ENCODE results near the gene HBD. TPM values are rescaled to one million over a fixed set of nuclear protein-coding genes. Genes with fewer than 3 reads are reported as not detected.

HBD gene
- total RNA-seq, 1 donor from 2014 or later = 0.75 TPM

DNA sequence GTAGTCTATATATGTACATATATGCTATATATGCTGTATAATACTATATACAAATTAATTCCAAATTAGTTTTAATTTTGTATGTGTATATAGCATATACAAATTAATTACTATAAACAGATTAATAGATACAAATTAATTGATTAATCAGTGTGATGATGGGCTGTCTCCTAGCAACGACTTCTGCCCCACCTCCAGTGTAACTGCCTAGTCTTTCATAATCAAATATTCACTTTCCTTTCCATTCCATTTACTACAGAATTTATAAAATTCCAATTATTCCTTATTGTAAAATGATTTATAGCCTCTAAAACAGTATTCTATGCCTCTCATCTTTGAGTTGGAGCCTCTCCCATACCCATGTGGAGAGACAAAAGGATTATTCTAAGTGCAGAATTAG, 976 bp downstream of the HBD start:
- DNase-seq (ENCODE audit: low spot score) = no peak

DNA sequence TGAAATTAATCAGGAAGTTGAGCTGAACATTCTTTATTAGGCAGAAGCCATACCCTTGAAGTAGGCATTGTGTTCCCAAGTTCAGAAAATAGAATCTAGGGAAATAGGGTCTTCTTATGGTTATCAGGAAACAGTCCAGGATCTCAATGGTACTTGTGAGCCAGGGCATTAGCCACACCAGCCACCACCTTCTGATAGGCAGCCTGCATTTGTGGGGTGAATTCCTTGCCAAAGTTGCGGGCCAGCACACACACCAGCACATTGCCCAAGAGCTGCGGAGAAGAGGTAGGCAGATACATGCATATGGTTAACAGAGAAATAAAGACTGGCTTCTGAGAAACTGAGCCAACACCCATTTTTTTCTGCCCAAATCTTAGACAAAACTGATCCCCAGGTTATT, 1.5 kb downstream of the HBD start:
- DNase-seq (ENCODE audit: low spot score) = no peak

DNA sequence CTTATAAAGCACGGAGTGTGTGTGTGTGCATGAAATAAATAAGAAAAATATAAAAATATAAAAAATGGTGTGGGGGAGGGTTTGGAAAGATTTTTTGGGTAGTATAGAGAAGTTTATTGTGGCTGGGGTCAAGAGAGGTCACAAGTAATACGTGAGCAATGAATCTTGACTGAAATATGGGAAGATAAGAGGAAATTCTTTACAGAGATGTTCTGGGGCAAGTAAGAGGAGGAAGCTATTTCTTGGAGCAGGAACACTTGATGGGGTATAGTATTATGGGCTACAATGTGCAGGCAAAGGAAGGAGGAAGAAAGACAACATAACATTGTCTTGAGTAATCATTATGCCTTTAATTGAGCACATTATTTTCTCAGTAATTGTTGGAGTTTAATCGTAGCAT, 2.1 kb downstream of the HBD start:
- no peak for DNase-seq (ENCODE audit: low spot score)

DNA sequence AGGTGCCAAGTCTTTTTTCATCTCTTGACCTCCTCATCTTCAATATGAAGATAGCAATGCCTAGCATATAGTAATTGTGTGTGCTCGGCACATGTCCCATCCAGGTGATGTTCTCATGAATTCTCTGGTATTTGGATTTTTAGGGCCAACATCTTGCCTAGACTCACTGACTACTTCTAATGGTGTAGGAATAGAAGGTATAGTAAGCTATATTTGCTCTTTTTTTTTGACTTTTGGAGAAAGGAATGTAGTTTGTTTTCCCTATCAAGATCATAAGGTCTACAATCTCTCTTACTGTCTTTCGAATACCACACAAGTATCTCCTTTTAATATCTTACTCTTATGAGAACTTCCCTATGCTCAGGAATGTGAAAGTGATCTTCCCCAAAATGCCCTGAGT, 3.2 kb downstream of the HBD start:
- DNase-seq (ENCODE audit: low spot score) = no peak

DNA sequence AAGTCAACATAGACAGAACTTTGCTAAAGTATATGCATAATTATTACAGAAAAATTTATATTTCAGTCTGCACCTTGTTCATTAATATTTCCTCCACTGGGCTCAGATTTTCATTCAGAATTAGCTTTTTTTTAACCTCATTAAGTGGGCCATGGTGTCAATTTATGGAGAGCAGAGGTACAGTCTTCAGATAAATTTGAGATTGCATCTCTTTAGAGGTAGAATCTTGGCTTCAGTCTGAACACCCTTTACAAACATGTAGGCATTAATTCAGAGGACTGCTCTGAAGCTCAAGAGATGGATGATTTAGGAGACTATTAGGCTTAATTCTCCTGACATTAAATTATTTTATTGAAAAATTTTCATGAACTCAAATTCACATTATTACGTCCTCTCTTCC, 4.0 kb downstream of the HBD start:
- DNase-seq (ENCODE audit: low spot score) = no peak

DNA sequence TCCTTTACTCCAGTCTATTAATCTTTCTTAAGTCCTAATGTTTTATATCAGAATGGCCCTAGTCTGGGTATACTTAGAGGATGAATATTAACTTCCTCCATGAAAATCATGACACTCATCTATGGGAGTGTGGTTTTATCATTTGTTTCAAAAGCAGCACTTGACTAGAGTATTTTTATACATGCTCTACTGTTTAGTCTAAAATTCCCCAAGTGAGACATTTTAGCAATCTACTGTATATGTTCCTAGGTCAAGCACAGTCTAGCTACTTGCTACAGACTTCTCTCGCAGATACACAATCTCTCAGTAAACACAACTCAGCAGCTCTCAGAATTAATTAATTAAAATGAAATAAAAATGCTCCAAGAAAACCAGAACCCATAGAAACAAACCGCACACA, 4.5 kb downstream of the HBD start:
- no peak for DNase-seq (ENCODE audit: low spot score)

DNA sequence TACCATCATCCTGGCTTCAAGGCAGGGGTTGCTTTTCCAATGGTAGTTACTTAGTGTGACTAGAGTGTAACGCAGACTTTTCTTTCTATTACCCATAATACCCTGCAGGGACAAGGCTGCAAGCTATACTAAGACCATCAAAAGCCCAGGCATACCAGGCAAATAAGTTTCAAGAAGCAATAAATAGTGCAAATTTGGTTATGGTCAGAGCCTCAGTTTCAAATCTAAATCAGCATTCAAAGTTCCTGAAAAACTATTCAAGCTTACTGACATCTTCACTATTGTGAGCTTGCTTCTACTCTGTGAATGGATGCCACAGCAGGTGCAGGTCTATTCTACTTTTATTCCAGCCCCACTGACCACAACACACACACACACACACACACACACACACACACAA, 4.9 kb downstream of the HBD start:
- no peak for DNase-seq (ENCODE audit: low spot score)

DNA sequence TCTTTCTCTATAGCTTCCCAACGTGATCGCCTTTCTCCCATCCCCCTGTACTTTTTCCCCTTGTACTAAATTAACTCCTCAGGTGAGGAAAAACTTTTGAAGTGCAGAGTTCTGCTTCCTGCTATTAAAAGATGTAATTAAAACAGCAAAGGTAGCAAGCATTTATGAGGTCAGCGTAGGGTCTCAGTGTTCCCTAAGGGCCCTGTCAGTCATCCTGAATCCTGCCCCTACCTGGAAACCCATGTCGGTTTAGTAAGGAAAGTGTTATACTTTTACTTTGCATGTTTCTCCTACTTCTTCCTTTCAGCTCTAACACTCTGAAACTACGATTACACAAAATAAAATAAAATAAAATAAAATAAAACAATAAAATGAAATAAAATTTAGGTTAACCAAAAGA, 6.2 kb downstream of the HBD start:
- no peak for DNase-seq (ENCODE audit: low spot score)

DNA sequence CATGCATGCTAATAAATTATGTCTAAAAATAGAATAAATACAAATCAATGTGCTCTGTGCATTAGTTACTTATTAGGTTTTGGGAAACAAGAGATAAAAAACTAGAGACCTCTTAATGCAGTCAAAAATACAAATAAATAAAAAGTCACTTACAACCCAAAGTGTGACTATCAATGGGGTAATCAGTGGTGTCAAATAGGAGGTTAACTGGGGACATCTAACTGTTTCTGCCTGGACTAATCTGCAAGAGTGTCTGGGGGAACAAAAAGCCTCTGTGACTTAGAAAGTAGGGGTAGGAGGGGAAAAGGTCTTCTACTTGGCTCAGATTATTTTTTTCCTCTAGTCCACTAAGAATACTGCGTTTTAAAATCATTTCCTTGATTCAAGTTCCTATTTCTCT, 6.6 kb downstream of the HBD start:
- DNase-seq (ENCODE audit: low spot score) = no peak

DNA sequence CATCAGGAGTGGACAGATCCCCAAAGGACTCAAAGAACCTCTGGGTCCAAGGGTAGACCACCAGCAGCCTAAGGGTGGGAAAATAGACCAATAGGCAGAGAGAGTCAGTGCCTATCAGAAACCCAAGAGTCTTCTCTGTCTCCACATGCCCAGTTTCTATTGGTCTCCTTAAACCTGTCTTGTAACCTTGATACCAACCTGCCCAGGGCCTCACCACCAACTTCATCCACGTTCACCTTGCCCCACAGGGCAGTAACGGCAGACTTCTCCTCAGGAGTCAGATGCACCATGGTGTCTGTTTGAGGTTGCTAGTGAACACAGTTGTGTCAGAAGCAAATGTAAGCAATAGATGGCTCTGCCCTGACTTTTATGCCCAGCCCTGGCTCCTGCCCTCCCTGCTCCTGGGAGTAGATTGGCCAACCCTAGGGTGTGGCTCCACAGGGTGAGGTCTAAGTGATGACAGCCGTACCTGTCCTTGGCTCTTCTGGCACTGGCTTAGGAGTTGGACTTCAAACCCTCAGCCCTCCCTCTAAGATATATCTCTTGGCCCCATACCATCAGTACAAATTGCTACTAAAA, 7.5 kb downstream of the HBD start, which contains the start of gene HBB:
Gene HBB, minus strand, starts transcription at position 340 of the 579 bp plus-strand sequence. Its CDS starts 50 bp downstream, at position 290.
- DNase-seq (ENCODE audit: low spot score) = no peak

DNA sequence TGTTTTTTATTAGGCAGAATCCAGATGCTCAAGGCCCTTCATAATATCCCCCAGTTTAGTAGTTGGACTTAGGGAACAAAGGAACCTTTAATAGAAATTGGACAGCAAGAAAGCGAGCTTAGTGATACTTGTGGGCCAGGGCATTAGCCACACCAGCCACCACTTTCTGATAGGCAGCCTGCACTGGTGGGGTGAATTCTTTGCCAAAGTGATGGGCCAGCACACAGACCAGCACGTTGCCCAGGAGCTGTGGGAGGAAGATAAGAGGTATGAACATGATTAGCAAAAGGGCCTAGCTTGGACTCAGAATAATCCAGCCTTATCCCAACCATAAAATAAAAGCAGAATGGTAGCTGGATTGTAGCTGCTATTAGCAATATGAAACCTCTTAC, 8.8 kb downstream of the HBD start:
- no peak for DNase-seq (ENCODE audit: low spot score)

DNA sequence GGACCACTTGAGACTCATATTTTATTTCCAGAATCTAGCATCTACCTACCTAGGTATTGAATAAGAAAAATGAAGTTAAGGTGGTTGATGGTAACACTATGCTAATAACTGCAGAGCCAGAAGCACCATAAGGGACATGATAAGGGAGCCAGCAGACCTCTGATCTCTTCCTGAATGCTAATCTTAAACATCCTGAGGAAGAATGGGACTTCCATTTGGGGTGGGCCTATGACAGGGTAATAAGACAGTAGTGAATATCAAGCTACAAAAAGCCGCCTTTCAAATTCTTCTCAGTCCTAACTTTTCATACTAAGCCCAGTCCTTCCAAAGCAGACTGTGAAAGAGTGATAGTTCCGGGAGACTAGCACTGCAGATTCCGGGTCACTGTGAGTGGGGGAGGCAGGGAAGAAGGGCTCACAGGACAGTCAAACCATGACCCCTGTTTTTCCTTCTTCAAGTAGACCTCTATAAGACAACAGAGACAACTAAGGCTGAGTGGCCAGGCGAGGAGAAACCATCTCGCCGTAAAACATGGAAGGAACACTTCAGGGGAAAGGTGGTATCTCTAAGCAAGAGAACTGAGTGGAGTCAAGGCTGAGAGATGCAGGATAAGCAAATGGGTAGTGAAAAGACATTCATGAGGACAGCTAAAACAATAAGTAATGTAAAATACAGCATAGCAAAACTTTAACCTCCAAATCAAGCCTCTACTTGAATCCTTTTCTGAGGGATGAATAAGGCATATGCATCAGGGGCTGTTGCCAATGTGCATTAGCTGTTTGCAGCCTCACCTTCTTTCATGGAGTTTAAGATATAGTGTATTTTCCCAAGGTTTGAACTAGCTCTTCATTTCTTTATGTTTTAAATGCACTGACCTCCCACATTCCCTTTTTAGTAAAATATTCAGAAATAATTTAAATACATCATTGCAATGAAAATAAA, 9.5 kb downstream of the HBD start:
- no peak for DNase-seq (ENCODE audit: low spot score)

DNA sequence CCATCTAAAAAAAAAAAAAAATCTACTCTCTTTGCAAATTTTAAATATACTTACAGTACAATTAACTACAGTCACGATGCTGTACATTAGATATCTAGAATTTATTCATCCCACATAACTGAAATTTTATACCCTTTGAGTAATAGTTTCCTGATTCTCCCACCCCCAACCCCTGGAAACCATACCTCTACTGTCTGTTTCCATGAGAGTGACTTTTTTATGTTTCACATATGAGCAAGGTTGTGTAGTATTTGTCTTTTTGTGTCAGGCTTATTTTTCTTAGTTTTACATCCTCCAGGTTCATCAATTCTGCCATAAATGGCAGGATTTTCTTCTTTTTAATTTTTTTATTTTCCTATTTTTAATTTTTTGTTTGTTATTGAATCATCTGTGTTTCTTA, 10.6 kb downstream of the HBD start:
- no peak for DNase-seq (ENCODE audit: low spot score)

DNA sequence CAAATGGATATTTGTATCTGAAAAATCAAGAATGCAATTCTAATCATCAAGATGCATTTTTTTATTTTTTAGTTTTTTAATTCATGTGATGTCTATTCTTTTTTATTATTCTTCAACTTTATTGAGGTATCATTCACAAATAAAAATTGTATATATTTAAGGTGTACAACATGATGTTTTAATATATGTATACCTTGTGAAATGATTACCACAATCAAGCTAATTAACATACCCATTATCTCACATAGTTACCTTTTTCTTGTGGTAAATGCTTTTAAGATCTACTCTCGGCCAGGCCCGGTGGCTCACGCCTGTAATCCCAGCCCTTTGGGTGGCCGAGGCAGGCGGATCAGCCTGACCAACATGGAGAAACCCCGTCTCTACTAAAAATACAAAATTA, 11.1 kb downstream of the HBD start:
- no peak for DNase-seq (ENCODE audit: low spot score)

DNA sequence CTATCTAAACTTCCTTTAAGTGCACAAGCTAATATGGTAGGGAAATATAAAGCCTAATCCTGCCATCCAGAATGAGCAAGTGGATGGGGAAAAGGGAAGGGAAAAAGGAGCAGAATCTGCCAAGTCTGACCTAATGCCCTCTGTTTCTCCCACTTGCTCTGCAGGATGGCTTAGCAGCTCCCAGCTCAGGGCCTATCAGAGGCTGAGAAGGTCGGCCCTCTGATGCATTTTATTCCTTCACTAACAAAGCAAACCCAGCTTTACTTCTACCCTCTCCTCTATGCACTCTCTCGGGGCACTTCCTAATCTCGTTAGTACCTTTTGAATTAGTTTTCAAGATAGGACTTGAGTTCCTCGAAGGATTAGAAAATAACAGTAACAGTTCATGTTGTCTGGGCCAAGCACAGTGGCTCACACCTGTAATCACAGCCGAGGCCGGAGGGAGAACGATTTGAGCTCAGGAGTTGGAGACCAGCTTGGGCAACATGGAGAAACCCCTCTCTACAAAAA, 23.9 kb downstream of the HBD start:
- DNase-seq (ENCODE audit: low spot score) = no peak

DNA sequence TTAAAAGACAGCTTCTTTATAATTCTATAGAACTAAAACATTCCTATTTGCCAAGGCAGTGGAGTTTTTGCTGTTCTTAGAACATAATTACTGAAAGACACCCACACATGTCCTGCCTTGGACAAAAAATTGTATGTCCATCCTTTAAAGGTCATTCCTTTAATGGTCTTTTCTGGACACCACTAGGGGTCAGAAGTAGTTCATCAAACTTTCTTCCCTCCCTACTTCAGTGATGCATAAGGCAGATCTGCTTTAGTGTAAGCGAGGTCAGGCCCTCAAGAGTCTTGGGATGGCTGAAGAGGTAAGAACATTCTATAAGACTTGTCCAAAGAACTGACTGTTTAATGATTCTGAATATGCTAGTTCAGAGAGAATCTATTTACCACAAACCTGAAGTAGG, 29.5 kb downstream of the HBD start:
- no peak for DNase-seq (ENCODE audit: low spot score)

DNA sequence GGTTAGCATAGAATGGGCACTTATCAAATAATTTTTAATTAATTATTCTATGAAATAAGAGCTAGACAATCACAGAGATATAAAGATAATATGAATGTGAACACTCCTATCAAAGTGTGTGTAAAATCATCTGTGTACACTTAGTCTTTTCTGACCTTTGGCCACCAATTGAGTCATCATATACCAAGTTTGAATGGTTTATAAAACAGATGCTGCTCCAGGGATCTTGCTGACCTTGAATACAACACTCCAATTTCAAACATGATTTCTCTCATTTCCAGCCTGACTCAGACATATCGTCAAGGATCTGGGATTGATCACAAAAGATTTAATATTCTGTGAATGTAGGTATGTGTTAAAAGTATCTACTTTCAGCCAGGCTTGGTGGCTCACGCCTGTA, 30.9 kb downstream of the HBD start:
- DNase-seq (ENCODE audit: low spot score) = no peak

DNA sequence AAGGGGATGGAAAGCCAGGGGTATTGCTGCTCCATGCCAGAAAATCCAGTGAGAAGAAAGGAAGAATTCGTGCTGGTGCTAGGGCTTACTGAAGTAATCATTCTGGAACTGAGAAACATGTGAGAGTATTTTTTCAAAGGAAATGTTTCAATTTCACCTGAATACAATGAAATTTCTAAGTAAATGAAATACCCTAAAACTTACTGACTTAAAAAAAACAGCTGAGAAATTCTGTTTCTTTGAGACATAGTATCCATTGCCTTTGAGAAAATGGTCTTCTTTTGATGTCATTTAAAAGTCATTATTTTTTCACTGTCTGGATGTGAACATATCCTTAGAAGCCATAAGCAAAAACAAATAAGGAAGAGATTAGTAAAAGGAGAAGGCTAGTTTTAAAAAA, 33.7 kb downstream of the HBD start, which contains the start of gene OR51V1:
Gene OR51V1, minus strand, starts transcription at position 101 of the 400 bp plus-strand sequence. Its CDS starts 0 bp downstream, at position 101.
- no peak for DNase-seq (ENCODE audit: low spot score)

DNA sequence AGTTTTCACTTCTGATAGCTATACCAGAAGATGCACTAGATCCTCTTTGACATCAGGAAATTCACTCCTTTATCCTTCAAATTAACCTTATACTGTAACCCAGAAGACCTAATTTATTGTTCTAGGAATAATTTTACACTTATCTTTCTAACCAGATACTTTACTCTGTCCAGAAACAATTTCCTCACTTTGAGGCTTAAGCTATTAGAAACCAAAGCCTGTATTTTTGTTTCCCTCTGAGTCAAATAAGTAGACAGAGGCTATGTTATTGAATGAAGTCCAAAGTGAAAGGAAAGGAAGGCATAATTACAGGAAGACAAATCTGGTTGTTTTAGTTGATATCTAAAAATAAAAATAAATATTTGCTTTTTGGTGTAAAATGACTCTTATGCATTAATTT, 36.0 kb downstream of the HBD start:
- DNase-seq (ENCODE audit: low spot score) = no peak

DNA sequence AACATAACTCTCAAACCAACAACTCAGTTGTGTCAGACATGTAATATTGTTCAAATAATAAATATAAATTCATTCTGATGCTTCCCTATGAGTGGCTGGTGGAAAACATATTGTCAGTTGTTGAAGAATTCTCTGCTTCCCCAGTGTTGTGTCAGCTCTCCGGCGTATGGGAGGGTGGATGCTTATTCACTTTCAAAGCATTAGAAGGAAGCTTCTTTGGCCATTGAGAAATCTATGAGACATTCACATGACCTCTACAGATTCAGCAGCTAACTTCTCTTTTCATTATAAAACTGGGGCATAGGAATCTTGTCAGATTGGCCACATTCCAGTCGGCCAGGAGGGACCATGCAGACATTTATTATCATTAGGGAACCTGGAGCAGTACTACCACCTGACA, 36.7 kb downstream of the HBD start:
- DNase-seq (ENCODE audit: low spot score) = no peak

DNA sequence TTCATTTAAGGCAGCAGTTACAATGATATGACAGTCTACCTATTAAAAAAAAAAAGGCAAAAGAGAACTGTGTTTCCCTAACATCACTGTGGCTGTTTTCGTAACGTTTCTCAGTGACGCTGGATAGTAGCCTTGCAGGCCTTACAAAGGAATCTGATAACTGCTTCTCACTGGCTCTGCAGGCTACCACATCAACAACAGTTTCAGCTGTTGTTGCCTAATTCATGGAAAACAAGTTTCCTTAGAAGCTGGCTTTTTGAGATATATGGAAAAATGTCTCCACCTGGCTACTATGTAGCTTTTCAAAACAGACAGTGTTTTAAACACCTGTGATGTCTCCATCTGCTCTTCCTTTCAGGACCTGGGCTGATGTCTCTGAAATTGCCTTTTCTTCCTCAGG, 37.6 kb downstream of the HBD start:
- no peak for DNase-seq (ENCODE audit: low spot score)

DNA sequence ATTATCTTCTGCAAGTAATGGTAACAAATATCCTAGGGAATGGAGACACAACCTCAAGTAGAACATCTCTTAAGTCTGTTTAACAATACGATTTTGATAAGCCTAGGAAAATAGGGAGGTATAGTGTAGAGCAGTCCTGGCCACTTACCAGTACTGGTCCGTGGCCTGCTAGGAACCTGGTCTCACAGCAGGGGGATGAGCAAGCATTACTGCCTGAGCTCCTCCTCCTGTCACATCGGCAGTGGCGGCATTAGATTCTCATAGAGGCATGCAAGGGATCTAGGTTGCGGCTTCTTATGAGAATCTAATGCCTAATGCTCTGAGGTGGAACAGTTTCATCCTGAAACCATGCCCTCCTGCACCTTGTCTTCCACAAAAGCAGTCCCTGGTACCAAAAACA, 38.2 kb downstream of the HBD start:
- DNase-seq (ENCODE audit: low spot score) = no peak

DNA sequence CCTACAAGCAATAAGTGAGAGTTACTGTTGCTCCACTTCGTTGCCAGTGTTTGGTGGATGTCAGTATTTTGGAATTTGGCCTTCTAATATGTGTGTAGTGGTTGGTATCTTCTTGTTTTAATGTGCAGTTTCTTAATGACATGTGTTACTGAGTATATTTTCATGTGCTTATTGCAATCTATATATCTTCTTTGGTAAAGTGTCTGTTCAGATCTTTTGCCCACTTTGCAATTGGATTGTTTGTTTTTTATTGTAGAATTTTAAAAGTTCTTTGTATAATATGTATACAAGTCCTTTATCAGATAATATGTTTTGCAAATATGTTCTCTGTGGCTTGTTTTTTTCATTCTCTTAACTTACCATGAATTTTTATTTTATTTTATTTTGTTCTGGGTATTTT, 41.5 kb downstream of the HBD start:
- no peak for DNase-seq (ENCODE audit: low spot score)
